Panc1 (cell line): ENCODE data around the gene SNX18.

Experiments used
- POLR2AphosphoS5 ChIP-seq: IDR thresholded peaks from 2 replicates; pipeline ENCODE4 v1.6.1; 2012; ENCODE audit warnings: mild to moderate bottlenecking, low read depth, low read length, moderate library complexity
- TCF7L2 ChIP-seq: IDR thresholded peaks from 2 replicates; pipeline ENCODE4 v1.6.1; 2011; ENCODE audit warnings: mild to moderate bottlenecking, low read depth, low read length, inconsistent platforms
- TF ChIP-seq, protein P1 (sequence below): fragments of 450-650 bp; IDR thresholded peaks from 2 replicates; pipeline ENCODE4 v1.5.1; 2017; ENCODE audit warnings: mild to moderate bottlenecking
- TF ChIP-seq, protein P2 (sequence below), 2 experiments: IDR thresholded peaks; 2 replicates each; pipeline ENCODE4 v1.6.1; 2011 to 2012; ENCODE audit warnings: low read depth in 2 of 2, control low read depth in 1 of 2, low read length in 1 of 2, mild to moderate bottlenecking in 1 of 2, moderate library complexity in 1 of 2; ENCODE audit not compliant: insufficient read depth in 1 of 2

DNA sequence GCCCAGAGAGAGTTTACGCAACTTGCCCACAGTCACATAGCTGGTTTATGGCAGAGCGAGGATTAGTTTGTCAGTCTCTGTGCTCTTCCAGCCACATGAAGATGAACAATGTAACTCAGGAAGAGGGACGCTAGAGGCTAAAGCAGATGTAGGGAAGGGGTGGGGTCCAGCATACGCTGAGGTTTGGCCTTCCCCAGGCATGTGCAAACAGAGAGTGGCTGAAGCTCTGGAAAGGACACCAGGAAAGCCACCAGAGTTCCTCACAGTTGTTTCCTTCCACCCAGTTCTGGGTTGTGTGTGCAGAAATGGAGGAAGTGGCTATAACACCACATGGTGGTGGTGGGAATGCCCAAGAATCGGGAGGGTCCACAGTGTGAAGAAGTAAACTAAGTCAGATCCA lies 60.0 kb downstream of the SNX18 start:
- TF ChIP-seq, protein P1, sequence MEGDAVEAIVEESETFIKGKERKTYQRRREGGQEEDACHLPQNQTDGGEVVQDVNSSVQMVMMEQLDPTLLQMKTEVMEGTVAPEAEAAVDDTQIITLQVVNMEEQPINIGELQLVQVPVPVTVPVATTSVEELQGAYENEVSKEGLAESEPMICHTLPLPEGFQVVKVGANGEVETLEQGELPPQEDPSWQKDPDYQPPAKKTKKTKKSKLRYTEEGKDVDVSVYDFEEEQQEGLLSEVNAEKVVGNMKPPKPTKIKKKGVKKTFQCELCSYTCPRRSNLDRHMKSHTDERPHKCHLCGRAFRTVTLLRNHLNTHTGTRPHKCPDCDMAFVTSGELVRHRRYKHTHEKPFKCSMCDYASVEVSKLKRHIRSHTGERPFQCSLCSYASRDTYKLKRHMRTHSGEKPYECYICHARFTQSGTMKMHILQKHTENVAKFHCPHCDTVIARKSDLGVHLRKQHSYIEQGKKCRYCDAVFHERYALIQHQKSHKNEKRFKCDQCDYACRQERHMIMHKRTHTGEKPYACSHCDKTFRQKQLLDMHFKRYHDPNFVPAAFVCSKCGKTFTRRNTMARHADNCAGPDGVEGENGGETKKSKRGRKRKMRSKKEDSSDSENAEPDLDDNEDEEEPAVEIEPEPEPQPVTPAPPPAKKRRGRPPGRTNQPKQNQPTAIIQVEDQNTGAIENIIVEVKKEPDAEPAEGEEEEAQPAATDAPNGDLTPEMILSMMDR = no peak
- no peak for TF ChIP-seq POLR2AphosphoS5
- TF ChIP-seq, protein P2, sequence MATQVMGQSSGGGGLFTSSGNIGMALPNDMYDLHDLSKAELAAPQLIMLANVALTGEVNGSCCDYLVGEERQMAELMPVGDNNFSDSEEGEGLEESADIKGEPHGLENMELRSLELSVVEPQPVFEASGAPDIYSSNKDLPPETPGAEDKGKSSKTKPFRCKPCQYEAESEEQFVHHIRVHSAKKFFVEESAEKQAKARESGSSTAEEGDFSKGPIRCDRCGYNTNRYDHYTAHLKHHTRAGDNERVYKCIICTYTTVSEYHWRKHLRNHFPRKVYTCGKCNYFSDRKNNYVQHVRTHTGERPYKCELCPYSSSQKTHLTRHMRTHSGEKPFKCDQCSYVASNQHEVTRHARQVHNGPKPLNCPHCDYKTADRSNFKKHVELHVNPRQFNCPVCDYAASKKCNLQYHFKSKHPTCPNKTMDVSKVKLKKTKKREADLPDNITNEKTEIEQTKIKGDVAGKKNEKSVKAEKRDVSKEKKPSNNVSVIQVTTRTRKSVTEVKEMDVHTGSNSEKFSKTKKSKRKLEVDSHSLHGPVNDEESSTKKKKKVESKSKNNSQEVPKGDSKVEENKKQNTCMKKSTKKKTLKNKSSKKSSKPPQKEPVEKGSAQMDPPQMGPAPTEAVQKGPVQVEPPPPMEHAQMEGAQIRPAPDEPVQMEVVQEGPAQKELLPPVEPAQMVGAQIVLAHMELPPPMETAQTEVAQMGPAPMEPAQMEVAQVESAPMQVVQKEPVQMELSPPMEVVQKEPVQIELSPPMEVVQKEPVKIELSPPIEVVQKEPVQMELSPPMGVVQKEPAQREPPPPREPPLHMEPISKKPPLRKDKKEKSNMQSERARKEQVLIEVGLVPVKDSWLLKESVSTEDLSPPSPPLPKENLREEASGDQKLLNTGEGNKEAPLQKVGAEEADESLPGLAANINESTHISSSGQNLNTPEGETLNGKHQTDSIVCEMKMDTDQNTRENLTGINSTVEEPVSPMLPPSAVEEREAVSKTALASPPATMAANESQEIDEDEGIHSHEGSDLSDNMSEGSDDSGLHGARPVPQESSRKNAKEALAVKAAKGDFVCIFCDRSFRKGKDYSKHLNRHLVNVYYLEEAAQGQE (IDR thresholded peaks at IDR 0.05; ENCODE audit: insufficient read depth in 1 of 2, low read depth in 2 of 2, low read length in 1 of 2) = no peak
- no peak for TF ChIP-seq TCF7L2
